Liver (tissue), 9 donors: ENCODE data around the gene ZNF224. TPM values are rescaled to one million over a fixed set of nuclear protein-coding genes. Genes with fewer than 3 reads are reported as not detected.

Source experiments
- DNase-seq: peaks from one replicate; pipeline ENCODE4 v3.0.0-alpha.2; 2017; ENCODE audit warnings: low spot score
- H3K27ac ChIP-seq, 2 donors: one replicate each; pipeline ENCODE4 v1.7.0; 2013; ENCODE audit warnings: inconsistent platforms in 2 of 2, low read length in 2 of 2, control low read depth in 1 of 2, low read depth in 1 of 2, mild to moderate bottlenecking in 1 of 2
- H3K27me3 ChIP-seq, 4 donors: one replicate each; pipeline versions ENCODE4 v1.6.1 to v1.7.0; 2013; ENCODE audit warnings: low read length in 3 of 4, inconsistent platforms in 1 of 4, mild to moderate bottlenecking in 1 of 4, moderate library complexity in 1 of 4; ENCODE audit not compliant: control insufficient read depth in 4 of 4, insufficient read depth in 4 of 4
- H3K36me3 ChIP-seq, 4 donors: one replicate each; pipeline versions ENCODE4 v1.6.1 to v1.7.0; 2013; ENCODE audit warnings: low read length in 3 of 4, mild to moderate bottlenecking in 3 of 4, low read depth in 1 of 4, moderate library complexity in 1 of 4; ENCODE audit not compliant: control insufficient read depth in 4 of 4, insufficient read depth in 3 of 4
- H3K4me1 ChIP-seq, 4 donors: one replicate each; pipeline versions ENCODE4 v1.6.1 to v1.7.0; 2013; ENCODE audit warnings: low read length in 3 of 4, mild to moderate bottlenecking in 3 of 4, moderate library complexity in 1 of 4; ENCODE audit not compliant: control insufficient read depth in 4 of 4, insufficient read depth in 4 of 4
- H3K4me3 ChIP-seq, 3 donors: one replicate each; pipeline versions ENCODE4 v1.6.1 to v1.7.0; 2013; ENCODE audit warnings: low read length in 3 of 3, control low read depth in 1 of 3, low read depth in 1 of 3, mild to moderate bottlenecking in 1 of 3
- H3K9ac ChIP-seq, 2 donors: one replicate each; pipeline ENCODE4 v1.7.0; 2013; ENCODE audit warnings: low read length in 2 of 2, mild to moderate bottlenecking in 2 of 2, moderate library complexity in 2 of 2, control low read depth in 1 of 2, low read depth in 1 of 2
- H3K9me3 ChIP-seq, 4 donors: one replicate each; pipeline versions ENCODE4 v1.6.1 to v1.7.0; 2013; ENCODE audit warnings: low read length in 3 of 4; ENCODE audit not compliant: control insufficient read depth in 4 of 4
- EGR1 ChIP-seq, 2 donors: IDR thresholded peaks; 2 replicates each; pipeline ENCODE4 v1.6.1; 2016 to 2018; ENCODE audit warnings: antibody characterized with exemption in 2 of 2, low read depth in 2 of 2
- FOXA1 ChIP-seq: IDR thresholded peaks from 2 replicates; pipeline ENCODE4 v1.6.1; 2016; ENCODE audit warnings: antibody characterized with exemption
- FOXA2 ChIP-seq: IDR thresholded peaks from 2 replicates; pipeline ENCODE4 v1.6.1; 2016; ENCODE audit warnings: antibody characterized with exemption
- GABPA ChIP-seq, 2 donors: IDR thresholded peaks in 1 of 2; conservative IDR thresholded peaks in 1 of 2; 2 replicates each; pipeline ENCODE4 v1.6.1; 2016; ENCODE audit warnings: antibody characterized with exemption in 2 of 2, mild to moderate bottlenecking in 1 of 2, moderate library complexity in 1 of 2
- HNF4A ChIP-seq, 2 donors: conservative IDR thresholded peaks; 2 replicates each; pipeline ENCODE4 v1.6.1; 2016; ENCODE audit warnings: antibody characterized with exemption in 2 of 2, mild to moderate bottlenecking in 2 of 2
- HNF4G ChIP-seq: IDR thresholded peaks from 2 replicates; pipeline ENCODE4 v1.6.1; 2016; ENCODE audit warnings: antibody characterized with exemption
- JUND ChIP-seq, 2 donors: IDR thresholded peaks; 2 replicates each; pipeline ENCODE4 v1.6.1; 2016; ENCODE audit warnings: antibody characterized with exemption in 2 of 2
- NR2F2 ChIP-seq: IDR thresholded peaks from 2 replicates; pipeline ENCODE4 v1.6.1; 2016; ENCODE audit warnings: antibody characterized with exemption
- RAD21 ChIP-seq, 2 donors: IDR thresholded peaks; 2 replicates each; pipeline ENCODE4 v1.6.1; 2016; ENCODE audit warnings: antibody characterized with exemption in 2 of 2, mild to moderate bottlenecking in 2 of 2
- RXRA ChIP-seq, 2 donors: IDR thresholded peaks; 2 replicates each; pipeline ENCODE4 v1.6.1; 2017 to 2018; ENCODE audit warnings: antibody characterized with exemption in 2 of 2, mild to moderate bottlenecking in 1 of 2
- SP1 ChIP-seq: IDR thresholded peaks from 2 replicates; pipeline ENCODE4 v1.6.1; 2018; ENCODE audit warnings: antibody characterized with exemption, mild to moderate bottlenecking
- TAF1 ChIP-seq: conservative IDR thresholded peaks from 2 replicates; pipeline ENCODE4 v1.6.1; 2016; ENCODE audit warnings: antibody characterized with exemption, mild to moderate bottlenecking
- YY1 ChIP-seq: IDR thresholded peaks from 2 replicates; pipeline ENCODE4 v1.6.1; 2016; ENCODE audit warnings: antibody characterized with exemption, mild to moderate bottlenecking
- WGBS: extraction: QIAGEN DNeasy Blood & Tissue Kit; methylation state at CpG from one replicate; pipeline ENCODE4 v1.1.7; 2013; 5-methylcytosine and 5-hydroxymethylcytosine counted together
- polyA plus RNA-seq, 2 donors: library from polyadenylated mRNA; stranded (reverse) in 1 of 2; unstranded in 1 of 2; fragments of 200-250 nt in 1 of 2; fragments of >200 nt in 1 of 2; fragmentation: Nextera tagmentation in 1 of 2; extraction: Ambion mirVana in 1 of 2; gene quantifications; one replicate each; pipeline versions ENCODE4 v1.2.1 to v1.2.3, GENCODE V29; 2013 to 2015
- total RNA-seq, 2 donors: library from RNA; depleted of rRNA; stranded (reverse); fragments of >200 nt; gene quantifications; one replicate each; pipeline ENCODE4 v1.2.3, GENCODE V29; 2014
- TF ChIP-seq, protein P1 (sequence below): IDR thresholded peaks from 2 replicates; pipeline ENCODE4 v1.6.1; 2016; ENCODE audit warnings: antibody characterized with exemption
- TF ChIP-seq, protein P2 (sequence below): fragments of 150-350 bp; IDR thresholded peaks from 2 replicates; pipeline ENCODE4 v1.5.1; 2017; ENCODE audit warnings: improper control_type of control experiment, low read depth, low read length; ENCODE audit not compliant: missing input control
- TF ChIP-seq, protein P3 (sequence below): IDR thresholded peaks from 2 replicates; pipeline ENCODE4 v1.6.1; 2016; ENCODE audit warnings: antibody characterized with exemption
- TF ChIP-seq, protein P4 (sequence below): IDR thresholded peaks from 2 replicates; pipeline ENCODE4 v1.6.1; 2016; ENCODE audit warnings: antibody characterized with exemption
- TF ChIP-seq, protein P5 (sequence below): IDR thresholded peaks from 2 replicates; pipeline ENCODE4 v1.6.1; 2016; ENCODE audit warnings: antibody characterized with exemption, mild to moderate bottlenecking
- donor health status: healthy.
- donor health status: healthy.
- donor health status: healthy.
- donor health status: healthy.
- donor health status: healthy.

The ZNF224 gene
- total and polyA plus RNA-seq, 4 donors = 4.5 to 20.7 (median 14.9) TPM

DNA sequence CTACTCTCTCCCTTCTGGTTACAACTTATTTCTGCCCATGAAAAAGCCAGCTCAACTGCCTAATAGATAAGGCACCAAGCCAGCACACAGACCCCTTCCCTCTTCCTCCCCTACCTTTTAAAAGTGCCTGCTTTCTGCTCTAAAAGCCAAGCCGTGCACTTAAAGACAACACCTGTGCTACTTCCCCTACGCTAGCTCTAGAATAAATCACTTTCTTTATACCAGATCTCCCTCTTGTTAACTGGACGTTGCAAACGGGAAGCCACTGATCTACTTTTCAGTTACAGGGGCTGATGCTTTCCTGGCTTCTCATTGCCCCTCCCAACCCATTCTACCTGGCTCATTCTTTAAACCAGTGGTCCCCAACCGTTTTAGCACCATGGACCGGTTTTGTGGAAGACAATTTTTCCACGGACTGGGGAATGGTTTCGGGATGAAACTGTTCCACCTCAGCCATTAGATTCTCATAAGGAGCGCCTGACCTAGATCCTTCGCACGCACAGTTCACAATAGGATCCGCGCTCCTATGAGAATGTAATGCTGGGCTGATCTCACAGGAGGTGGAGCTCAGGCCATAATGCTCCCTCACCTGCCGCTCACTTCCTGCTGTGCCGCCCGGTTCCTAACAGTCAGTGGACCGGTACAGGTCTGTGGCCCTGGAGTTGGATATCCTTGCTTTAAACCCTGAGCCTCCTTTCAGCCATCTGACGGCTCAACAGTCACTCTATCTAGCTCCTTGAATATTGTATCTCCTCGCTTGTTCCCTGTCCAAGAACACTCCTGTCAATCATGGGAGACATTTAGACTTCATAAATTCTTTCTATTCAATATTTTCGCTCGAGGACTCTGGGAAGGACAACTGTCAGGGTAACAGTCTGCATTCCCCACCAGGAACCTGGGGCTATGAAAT is 43.2 kb upstream of the ZNF224 start:
- Histone ChIP-seq H3K27ac (peak overlapping the region; percentile 21 to 60), H3K9me3 (peaks cover 3 to 37% (median 23%) of the 10 kb centered on the region in 4 donors), H3K27me3 (peaks cover 0 to 2% (median 1%) of the 10 kb centered on the region in 4 donors), H3K36me3 (peaks cover 0 to 13% (median 9%) of the 10 kb centered on the region in 4 donors), H3K4me1 (peaks cover 0 to 18% (median 15%) of the 10 kb centered on the region in 4 donors), H3K4me3 (peak overlapping the region; percentile 78 to 99 (median 87)), H3K9ac (peak overlapping the region in 1 of 2 donors; percentile 56)
- no peak for TF ChIP-seq EGR1 (IDR thresholded peaks at IDR 0.05; ENCODE audit: low read depth in 2 of 2)
- no peak for TF ChIP-seq GABPA (IDR thresholded peaks at IDR 0.05 in 1 of 2, conservative IDR thresholded peaks at IDR 0.05 in 1 of 2)
- TF ChIP-seq HNF4A (conservative IDR thresholded peaks at IDR 0.05) = no peak
- 16% methylated on average over 21 of the region's 21 CpGs for WGBS
- peak; percentile 38 for DNase-seq

DNA sequence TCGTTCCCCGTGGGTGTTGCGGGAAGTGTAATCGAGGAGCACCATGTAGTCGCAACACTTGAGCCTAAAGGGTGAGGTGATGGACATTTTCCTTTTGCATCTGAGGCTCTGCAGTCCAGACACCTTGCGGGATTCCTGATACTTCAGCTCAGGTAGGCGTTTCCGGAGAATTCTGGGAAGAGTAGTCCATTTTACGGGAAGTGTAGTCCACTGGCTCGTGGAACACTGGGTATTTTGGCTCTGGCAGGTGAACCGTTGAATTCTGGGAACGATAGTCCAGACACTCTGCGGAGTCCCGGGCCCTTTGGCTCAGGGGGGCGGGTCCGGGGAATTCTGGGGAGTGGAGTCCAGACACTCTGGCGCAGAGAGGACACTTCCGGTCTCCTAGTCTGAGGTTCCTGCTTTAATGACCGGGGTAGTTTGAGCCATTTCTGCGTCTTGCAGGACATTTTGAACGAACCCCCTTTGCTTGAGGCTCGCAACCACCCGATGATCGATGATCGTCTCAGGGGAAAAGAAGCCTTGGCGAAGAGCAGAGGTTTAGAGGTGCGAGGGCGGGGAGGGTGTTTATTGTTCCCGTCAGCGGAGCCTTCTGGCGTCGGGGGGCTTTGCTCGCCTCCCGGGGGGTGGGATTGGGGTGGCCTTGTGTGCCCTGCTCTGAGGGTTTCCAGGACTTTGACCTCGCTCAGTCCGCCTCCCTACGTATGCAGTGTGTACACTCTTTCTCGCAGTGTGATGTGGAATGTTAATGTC is 42.3 kb upstream of the ZNF224 start, which contains the start of gene ZNF223:
Gene ZNF223 (plus strand): TSS at position 387 of the 753 bp plus-strand sequence. CDS start 3,141 bp downstream, outside the sequence.
- 1% methylated on average over 38 of the region's 38 CpGs for WGBS
- peak within 1 kb of the TSS; percentile 78 to 99 (median 87) for H3K4me3 ChIP-seq
- DNase-seq = peak; percentile 86
- H3K27ac ChIP-seq = peak within 1 kb of the TSS; percentile 21 to 60
- H3K36me3 ChIP-seq = peaks cover 0 to 14% (median 10%) of the 10 kb centered on the region in 4 donors
- H3K9me3 ChIP-seq = peaks cover 3 to 32% (median 24%) of the 10 kb centered on the region in 4 donors
- H3K4me1 ChIP-seq = peaks cover 0 to 18% (median 15%) of the 10 kb centered on the region in 4 donors
- H3K27me3 ChIP-seq = peaks cover 0 to 2% (median 1%) of the 10 kb centered on the region in 4 donors
- TF ChIP-seq FOXA1 (peak; percentile 34), NR2F2 (peak; percentile 73), HNF4A (conservative IDR thresholded peaks at IDR 0.05) (peak; percentile 72 to 87), FOXA2 (no peak), RAD21 (IDR thresholded peaks at IDR 0.05) (peak; percentile 44 to 58), YY1 (peak; percentile 96), EGR1 (IDR thresholded peaks at IDR 0.05; ENCODE audit: low read depth in 2 of 2) (peak; percentile 83 to 84), TAF1 (peak; percentile 78), SP1 (peak; percentile 77), GABPA (IDR thresholded peaks at IDR 0.05 in 1 of 2, conservative IDR thresholded peaks at IDR 0.05 in 1 of 2) (peak; percentile 87 to 99), RXRA (IDR thresholded peaks at IDR 0.05) (peak; percentile 61 to 70), JUND (IDR thresholded peaks at IDR 0.05) (peak; percentile 23 to 59), HNF4G (peak; percentile 50)
- TF ChIP-seq, protein P1, sequence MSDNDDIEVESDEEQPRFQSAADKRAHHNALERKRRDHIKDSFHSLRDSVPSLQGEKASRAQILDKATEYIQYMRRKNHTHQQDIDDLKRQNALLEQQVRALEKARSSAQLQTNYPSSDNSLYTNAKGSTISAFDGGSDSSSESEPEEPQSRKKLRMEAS = peak; percentile 93
- TF ChIP-seq, protein P2, sequence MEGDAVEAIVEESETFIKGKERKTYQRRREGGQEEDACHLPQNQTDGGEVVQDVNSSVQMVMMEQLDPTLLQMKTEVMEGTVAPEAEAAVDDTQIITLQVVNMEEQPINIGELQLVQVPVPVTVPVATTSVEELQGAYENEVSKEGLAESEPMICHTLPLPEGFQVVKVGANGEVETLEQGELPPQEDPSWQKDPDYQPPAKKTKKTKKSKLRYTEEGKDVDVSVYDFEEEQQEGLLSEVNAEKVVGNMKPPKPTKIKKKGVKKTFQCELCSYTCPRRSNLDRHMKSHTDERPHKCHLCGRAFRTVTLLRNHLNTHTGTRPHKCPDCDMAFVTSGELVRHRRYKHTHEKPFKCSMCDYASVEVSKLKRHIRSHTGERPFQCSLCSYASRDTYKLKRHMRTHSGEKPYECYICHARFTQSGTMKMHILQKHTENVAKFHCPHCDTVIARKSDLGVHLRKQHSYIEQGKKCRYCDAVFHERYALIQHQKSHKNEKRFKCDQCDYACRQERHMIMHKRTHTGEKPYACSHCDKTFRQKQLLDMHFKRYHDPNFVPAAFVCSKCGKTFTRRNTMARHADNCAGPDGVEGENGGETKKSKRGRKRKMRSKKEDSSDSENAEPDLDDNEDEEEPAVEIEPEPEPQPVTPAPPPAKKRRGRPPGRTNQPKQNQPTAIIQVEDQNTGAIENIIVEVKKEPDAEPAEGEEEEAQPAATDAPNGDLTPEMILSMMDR = no peak
- TF ChIP-seq, protein P3, sequence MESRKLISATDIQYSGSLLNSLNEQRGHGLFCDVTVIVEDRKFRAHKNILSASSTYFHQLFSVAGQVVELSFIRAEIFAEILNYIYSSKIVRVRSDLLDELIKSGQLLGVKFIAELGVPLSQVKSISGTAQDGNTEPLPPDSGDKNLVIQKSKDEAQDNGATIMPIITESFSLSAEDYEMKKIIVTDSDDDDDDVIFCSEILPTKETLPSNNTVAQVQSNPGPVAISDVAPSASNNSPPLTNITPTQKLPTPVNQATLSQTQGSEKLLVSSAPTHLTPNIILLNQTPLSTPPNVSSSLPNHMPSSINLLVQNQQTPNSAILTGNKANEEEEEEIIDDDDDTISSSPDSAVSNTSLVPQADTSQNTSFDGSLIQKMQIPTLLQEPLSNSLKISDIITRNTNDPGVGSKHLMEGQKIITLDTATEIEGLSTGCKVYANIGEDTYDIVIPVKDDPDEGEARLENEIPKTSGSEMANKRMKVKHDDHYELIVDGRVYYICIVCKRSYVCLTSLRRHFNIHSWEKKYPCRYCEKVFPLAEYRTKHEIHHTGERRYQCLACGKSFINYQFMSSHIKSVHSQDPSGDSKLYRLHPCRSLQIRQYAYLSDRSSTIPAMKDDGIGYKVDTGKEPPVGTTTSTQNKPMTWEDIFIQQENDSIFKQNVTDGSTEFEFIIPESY = peak; percentile 97
- TF ChIP-seq, protein P4, sequence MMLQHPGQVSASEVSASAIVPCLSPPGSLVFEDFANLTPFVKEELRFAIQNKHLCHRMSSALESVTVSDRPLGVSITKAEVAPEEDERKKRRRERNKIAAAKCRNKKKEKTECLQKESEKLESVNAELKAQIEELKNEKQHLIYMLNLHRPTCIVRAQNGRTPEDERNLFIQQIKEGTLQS = peak; percentile 27
- TF ChIP-seq, protein P5, sequence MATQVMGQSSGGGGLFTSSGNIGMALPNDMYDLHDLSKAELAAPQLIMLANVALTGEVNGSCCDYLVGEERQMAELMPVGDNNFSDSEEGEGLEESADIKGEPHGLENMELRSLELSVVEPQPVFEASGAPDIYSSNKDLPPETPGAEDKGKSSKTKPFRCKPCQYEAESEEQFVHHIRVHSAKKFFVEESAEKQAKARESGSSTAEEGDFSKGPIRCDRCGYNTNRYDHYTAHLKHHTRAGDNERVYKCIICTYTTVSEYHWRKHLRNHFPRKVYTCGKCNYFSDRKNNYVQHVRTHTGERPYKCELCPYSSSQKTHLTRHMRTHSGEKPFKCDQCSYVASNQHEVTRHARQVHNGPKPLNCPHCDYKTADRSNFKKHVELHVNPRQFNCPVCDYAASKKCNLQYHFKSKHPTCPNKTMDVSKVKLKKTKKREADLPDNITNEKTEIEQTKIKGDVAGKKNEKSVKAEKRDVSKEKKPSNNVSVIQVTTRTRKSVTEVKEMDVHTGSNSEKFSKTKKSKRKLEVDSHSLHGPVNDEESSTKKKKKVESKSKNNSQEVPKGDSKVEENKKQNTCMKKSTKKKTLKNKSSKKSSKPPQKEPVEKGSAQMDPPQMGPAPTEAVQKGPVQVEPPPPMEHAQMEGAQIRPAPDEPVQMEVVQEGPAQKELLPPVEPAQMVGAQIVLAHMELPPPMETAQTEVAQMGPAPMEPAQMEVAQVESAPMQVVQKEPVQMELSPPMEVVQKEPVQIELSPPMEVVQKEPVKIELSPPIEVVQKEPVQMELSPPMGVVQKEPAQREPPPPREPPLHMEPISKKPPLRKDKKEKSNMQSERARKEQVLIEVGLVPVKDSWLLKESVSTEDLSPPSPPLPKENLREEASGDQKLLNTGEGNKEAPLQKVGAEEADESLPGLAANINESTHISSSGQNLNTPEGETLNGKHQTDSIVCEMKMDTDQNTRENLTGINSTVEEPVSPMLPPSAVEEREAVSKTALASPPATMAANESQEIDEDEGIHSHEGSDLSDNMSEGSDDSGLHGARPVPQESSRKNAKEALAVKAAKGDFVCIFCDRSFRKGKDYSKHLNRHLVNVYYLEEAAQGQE = peak; percentile 69
- peak within 1 kb of the TSS in 1 of 2 donors; percentile 61 for H3K9ac ChIP-seq
